HEK293T (cell line): ENCODE results near the gene CASP10.

ENCODE experiments used
- ARNT ChIP-seq: fragments of 450-650 bp; IDR thresholded peaks from 2 replicates; pipeline ENCODE4 v1.6.1; 2017; ENCODE audit warnings: mild to moderate bottlenecking
- BHLHE40 ChIP-seq: fragments of 450-650 bp; IDR thresholded peaks from 2 replicates; pipeline ENCODE4 v1.6.1; 2016; ENCODE audit warnings: mild to moderate bottlenecking, moderate library complexity, borderline replicate concordance
- ELF4 ChIP-seq: fragments of 450-650 bp; IDR thresholded peaks from 2 replicates; pipeline ENCODE4 v1.6.1; 2017; ENCODE audit warnings: antibody characterized with exemption
- FOXA1 ChIP-seq: fragments of 450-650 bp; IDR thresholded peaks from 2 replicates; pipeline ENCODE4 v1.6.1; 2016; ENCODE audit warnings: mild to moderate bottlenecking
- FOXM1 ChIP-seq: fragments of 450-650 bp; IDR thresholded peaks from 2 replicates; pipeline ENCODE4 v1.6.1; 2017; ENCODE audit warnings: mild to moderate bottlenecking, borderline replicate concordance
- HDGF ChIP-seq: fragments of 450-650 bp; IDR thresholded peaks from 2 replicates; pipeline ENCODE4 v1.6.1; 2017; ENCODE audit warnings: antibody characterized with exemption, borderline replicate concordance
- L3MBTL2 ChIP-seq: fragments of 450-650 bp; conservative IDR thresholded peaks from 2 replicates; pipeline ENCODE4 v1.6.1; 2016; ENCODE audit warnings: mild to moderate bottlenecking
- NFRKB ChIP-seq: fragments of 450-650 bp; IDR thresholded peaks from 2 replicates; pipeline ENCODE4 v1.6.1; 2016; ENCODE audit warnings: mild to moderate bottlenecking, moderate library complexity
- SP1 ChIP-seq: fragments of 450-650 bp; IDR thresholded peaks from 2 replicates; pipeline ENCODE4 v1.6.1; 2017
- SUZ12 ChIP-seq: fragments of 450-650 bp; IDR thresholded peaks from 2 replicates; pipeline ENCODE4 v1.6.1; 2016; ENCODE audit warnings: mild to moderate bottlenecking
- TARDBP ChIP-seq: fragments of 450-650 bp; IDR thresholded peaks from 2 replicates; pipeline ENCODE4 v1.6.1; 2016
- TF ChIP-seq, protein P1 (sequence below): fragments of 450-650 bp; IDR thresholded peaks from 2 replicates; pipeline ENCODE4 v1.6.1; 2016

DNA sequence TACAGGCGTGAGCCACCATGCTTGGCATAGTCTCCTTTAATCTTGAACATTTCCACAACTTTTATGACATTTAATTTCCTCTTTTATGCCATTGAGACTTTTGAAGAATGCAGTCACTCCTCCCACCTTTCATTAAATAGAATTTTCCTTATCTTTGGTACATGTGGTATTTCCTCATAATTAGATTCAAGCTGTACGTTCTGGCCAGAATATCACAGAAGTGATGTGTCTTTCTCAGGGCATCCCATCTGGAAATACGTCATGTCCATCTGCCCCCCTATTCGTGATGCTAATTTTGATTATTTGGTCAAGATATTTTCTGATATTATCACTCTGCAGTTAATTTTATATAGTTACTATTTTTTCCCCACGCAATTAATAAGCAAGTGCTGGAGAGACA is 16.9 kb downstream of the CASP10 start:
- TF ChIP-seq L3MBTL2 = no peak
- no peak for TF ChIP-seq HDGF
- TF ChIP-seq SP1 = no peak
- TF ChIP-seq ARNT = no peak
- no peak for TF ChIP-seq FOXA1
- TF ChIP-seq, protein P1, sequence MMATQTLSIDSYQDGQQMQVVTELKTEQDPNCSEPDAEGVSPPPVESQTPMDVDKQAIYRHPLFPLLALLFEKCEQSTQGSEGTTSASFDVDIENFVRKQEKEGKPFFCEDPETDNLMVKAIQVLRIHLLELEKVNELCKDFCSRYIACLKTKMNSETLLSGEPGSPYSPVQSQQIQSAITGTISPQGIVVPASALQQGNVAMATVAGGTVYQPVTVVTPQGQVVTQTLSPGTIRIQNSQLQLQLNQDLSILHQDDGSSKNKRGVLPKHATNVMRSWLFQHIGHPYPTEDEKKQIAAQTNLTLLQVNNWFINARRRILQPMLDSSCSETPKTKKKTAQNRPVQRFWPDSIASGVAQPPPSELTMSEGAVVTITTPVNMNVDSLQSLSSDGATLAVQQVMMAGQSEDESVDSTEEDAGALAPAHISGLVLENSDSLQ = no peak
- no peak for TF ChIP-seq TARDBP
- TF ChIP-seq SUZ12 = no peak
- TF ChIP-seq BHLHE40 = no peak
- TF ChIP-seq FOXM1 = no peak
- no peak for TF ChIP-seq ELF4
- TF ChIP-seq NFRKB = no peak
